HuH-7.5 (cell line): ENCODE results near the gene AMPD1.

Experiments
- DNase-seq: peaks from one replicate; pipeline ENCODE4 v3.0.0; 2011; ENCODE audit warnings: low spot score

AMPD1 gene

DNA sequence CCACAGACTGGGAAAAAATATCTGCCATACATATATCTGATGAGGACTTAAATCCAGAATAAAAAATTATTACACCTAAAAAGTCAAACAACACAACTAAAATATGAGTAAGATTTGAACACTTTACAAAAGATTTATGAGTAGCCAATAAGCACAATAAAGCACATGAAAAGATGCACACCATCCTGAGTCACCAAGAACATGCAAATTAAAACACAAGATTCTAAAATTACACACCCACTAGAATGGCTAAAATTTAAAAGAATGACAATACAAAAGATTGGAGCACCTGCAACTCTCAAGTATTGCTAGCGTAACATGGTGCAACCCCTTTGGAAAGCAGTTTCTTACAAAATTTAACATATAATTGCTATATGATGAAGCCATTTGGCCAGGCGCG, 56.4 kb downstream of the AMPD1 start:
- no peak for DNase-seq

DNA sequence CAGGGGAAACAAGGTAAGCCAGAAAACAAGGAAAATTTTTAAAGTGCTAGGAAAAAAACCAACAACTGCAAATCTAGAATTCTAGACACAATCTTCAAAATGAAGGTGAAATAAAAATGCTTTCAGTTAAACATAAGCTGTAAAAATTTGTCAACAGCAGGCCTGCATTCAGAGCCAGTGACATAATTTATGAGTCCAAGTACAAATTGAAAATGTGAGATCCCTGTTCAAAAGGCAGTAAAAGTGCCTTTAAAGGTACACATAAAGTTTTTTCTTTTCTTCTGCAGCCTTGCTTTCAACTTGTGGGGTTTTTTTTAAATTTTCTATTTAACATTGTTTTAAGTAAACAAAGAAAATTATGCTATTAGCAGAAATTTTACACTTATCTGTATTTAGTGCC, 62.9 kb downstream of the AMPD1 start:
- no peak for DNase-seq

- DNase-seq: no peak
Measured at GRCh38 chr1:114627107-114627506, 68.2 kb downstream of the AMPD1 start.

- DNase-seq: no peak
Measured at GRCh38 chr1:114623364-114623763, 72.0 kb downstream of the AMPD1 start.
